ENCODE data around the gene FOXD4.
"Not testable (repeated sequence)": the region's sequence is repeated elsewhere in the genome, so short reads cannot be mapped to it uniquely, and the experiment has no call there.

GRCh38 chr9:113468-114266, 4.5 kb downstream of the FOXD4 start:
- TF ChIP-seq EP300, CTCF, POLR2A (IDR thresholded peaks at IDR 0.05): not testable (repeated sequence)
